A673 (cell line): ENCODE measurements around the gene MAST3. TPM values are rescaled to one million over a fixed set of nuclear protein-coding genes. Genes with fewer than 3 reads are reported as not detected.

ENCODE experiments used
- BruUV-seq: library from RNA; stranded (reverse); fragments of 400-500 nt; replicated peaks from 2 replicates; lab custom pipeline; 2021; lab: Mats Ljungman, UMichigan
- CTCF ChIA-PET: fragments of 300-600 bp; sonication (Branson Sonifier 250); formaldehyde crosslinking; loops from one replicate; lab custom pipeline; 2022; ENCODE audit warnings: antibody characterized with exemption; lab: Charles Lee
- POLR2A ChIA-PET: fragments of 300-600 bp; sonication (Branson Sonifier 250); formaldehyde crosslinking; loops from one replicate; lab custom pipeline; 2022; ENCODE audit warnings: antibody characterized with exemption; ENCODE audit not compliant: low non-redundant PET; lab: Charles Lee
- DNase-seq: peaks from one replicate; pipeline ENCODE4 v3.0.0-alpha.2; 2015; ENCODE audit warnings: low spot score
- H3K27ac ChIP-seq: fragments of 200-600 bp; sonication (generic); 2 replicates; pipeline ENCODE4 v1.5.1; 2016; ENCODE audit warnings: mixed run types, low read depth, mild to moderate bottlenecking, mixed read lengths, antibody characterized with exemption, low read length; ENCODE audit not compliant: poor library complexity, severe bottlenecking
- H3K27me3 ChIP-seq: fragments of 200-600 bp; sonication (generic); replicated peaks from 2 replicates; pipeline ENCODE4 v1.6.1; 2017; ENCODE audit warnings: mixed run types, low read depth, mild to moderate bottlenecking, mixed read lengths, antibody characterized with exemption, low read length; ENCODE audit not compliant: insufficient read depth, poor library complexity
- H3K36me3 ChIP-seq: fragments of 200-600 bp; sonication (generic); 2 replicates; pipeline ENCODE4 v1.6.1; 2016; ENCODE audit warnings: mixed run types, mild to moderate bottlenecking, mixed read lengths, antibody characterized with exemption, low read length; ENCODE audit not compliant: insufficient read depth, poor library complexity, severe bottlenecking
- H3K4me1 ChIP-seq: fragments of 200-600 bp; sonication (generic); 2 replicates; pipeline ENCODE4 v1.6.1; 2017; ENCODE audit warnings: mixed run types, mild to moderate bottlenecking, mixed read lengths, antibody characterized with exemption, low read length; ENCODE audit not compliant: insufficient read depth, poor library complexity, severe bottlenecking
- H3K4me3 ChIP-seq: fragments of 200-600 bp; sonication (generic); 2 replicates; pipeline ENCODE4 v1.5.1; 2016; ENCODE audit warnings: low read depth, mixed run types, mild to moderate bottlenecking, mixed read lengths, low read length; ENCODE audit not compliant: poor library complexity, severe bottlenecking
- H3K9me3 ChIP-seq: fragments of 200-600 bp; sonication (generic); 2 replicates; pipeline ENCODE4 v1.6.1; 2016; ENCODE audit warnings: mixed run types, low read depth, mild to moderate bottlenecking, mixed read lengths, antibody characterized with exemption, low read length; ENCODE audit not compliant: poor library complexity, severe bottlenecking
- EZH2 ChIP-seq: fragments of 200-600 bp; sonication (generic); IDR thresholded peaks from 2 replicates; pipeline ENCODE4 v1.6.1; 2017; ENCODE audit warnings: borderline replicate concordance, low read depth, mild to moderate bottlenecking, mixed read lengths, antibody characterized with exemption, low read length; ENCODE audit not compliant: poor library complexity, severe bottlenecking
- intact Hi-C: fragments of 100-400 bp; cut with micrococcal nuclease; formaldehyde crosslinking; loops from one replicate; pipeline ENCODE4 v1.10.0; 2022; ENCODE audit not compliant: unreplicated experiment
- total RNA-seq: library from RNA; stranded (reverse); gene quantifications from 2 replicates; pipeline ENCODE4 v1.2.3, GENCODE V29; 2021
- TF ChIP-seq, protein P1 (sequence below): fragments of 300-800, 200-600 bp; sonication (generic); conservative IDR thresholded peaks from 2 replicates; pipeline ENCODE4 v1.5.1; 2017; ENCODE audit warnings: low read depth, mild to moderate bottlenecking, antibody characterized with exemption, low read length, moderate library complexity, mixed read lengths

MAST3 gene
- total RNA-seq, 1 experiment from 2014 or later, result 5.1 TPM

DNA sequence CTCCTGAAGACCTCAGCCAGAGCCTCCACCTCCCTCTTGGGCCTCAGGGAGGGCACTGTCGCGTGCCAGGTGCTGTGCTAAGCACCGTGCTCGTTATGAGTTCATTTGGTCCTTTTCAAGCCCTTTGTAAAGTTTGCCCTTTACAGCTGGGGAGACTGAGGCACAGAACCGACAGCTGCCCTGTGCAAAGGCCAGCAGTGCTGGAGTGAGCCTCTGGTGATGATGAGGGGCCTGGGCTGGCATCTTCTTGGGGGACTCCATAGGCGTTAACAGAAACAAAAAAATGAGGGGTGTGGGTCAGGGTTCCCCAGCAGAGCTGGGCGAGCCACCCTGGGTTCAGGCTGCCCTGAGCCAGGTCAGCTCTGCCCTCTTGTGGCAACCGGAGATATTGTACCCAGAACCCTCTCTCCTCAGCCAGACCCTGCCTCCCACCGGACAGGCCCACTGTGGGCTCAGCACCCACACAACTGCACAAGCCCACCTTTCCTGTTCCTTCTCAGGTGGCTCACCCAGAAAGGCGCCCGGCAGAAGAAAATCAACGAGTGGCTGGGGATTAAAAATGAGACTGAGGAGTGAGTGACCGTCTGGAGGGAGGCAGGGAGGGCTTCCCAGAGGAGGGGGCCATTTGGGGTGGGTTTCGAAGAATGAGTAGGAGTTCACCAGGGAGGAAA, 70.5 kb downstream of the MAST3 start:
- Histone ChIP-seq H3K4me3 (no peak overlapping the region), H3K27me3 (no peaks in the 10 kb centered on the region), H3K27ac (no peak overlapping the region), H3K4me1 (no peaks in the 10 kb centered on the region), H3K36me3 (peaks cover 22% of the 10 kb centered on the region), H3K9me3 (no peaks in the 10 kb centered on the region)
- intact Hi-C loops, result loop anchor here (5.0 kb wide), 2 partner anchors 56 to 161 kb away; partner anchors contain the start of gene ARRDC2
- POLR2A ChIA-PET, result no interaction called here
- BruUV-seq, result no TSS peak
- DNase-seq, result peak; percentile 49
- TF ChIP-seq, protein P1, sequence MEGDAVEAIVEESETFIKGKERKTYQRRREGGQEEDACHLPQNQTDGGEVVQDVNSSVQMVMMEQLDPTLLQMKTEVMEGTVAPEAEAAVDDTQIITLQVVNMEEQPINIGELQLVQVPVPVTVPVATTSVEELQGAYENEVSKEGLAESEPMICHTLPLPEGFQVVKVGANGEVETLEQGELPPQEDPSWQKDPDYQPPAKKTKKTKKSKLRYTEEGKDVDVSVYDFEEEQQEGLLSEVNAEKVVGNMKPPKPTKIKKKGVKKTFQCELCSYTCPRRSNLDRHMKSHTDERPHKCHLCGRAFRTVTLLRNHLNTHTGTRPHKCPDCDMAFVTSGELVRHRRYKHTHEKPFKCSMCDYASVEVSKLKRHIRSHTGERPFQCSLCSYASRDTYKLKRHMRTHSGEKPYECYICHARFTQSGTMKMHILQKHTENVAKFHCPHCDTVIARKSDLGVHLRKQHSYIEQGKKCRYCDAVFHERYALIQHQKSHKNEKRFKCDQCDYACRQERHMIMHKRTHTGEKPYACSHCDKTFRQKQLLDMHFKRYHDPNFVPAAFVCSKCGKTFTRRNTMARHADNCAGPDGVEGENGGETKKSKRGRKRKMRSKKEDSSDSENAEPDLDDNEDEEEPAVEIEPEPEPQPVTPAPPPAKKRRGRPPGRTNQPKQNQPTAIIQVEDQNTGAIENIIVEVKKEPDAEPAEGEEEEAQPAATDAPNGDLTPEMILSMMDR, result peak; percentile 77
- no peak for TF ChIP-seq EZH2
- CTCF ChIA-PET, result interaction anchor here (1.0 kb wide), 1 partner anchor 55 kb away, joined by 5 read pairs; no protein-coding TSS in a partner anchor

DNA sequence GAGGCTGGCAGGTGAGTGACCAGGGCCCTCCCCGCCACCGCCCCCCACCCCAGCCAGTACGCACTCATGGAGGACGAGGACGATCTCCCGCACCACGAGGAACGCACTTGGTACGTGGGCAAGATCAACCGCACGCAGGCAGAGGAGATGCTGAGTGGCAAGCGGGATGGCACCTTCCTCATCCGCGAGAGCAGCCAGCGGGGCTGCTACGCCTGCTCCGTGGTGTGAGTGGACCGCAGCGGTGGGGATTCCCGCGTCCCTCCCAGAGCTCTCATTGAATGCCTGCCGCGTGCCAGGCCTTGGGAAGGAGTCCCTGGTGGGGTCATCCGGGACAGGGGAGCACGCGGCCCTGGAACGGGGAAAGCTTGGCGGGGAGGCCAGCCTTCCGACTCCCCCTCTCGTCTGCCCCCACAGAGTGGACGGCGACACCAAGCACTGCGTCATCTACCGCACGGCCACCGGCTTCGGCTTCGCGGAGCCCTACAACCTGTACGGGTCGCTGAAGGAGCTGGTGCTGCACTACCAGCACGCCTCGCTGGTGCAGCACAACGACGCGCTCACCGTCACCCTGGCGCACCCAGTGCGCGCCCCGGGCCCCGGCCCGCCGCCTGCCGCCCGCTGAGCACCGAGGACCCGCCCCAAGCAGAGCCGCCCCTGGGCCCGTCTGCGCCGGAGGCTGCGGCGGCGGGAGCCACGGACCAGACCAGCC, 71.2 kb downstream of the MAST3 start:
- no peak for DNase-seq

DNA sequence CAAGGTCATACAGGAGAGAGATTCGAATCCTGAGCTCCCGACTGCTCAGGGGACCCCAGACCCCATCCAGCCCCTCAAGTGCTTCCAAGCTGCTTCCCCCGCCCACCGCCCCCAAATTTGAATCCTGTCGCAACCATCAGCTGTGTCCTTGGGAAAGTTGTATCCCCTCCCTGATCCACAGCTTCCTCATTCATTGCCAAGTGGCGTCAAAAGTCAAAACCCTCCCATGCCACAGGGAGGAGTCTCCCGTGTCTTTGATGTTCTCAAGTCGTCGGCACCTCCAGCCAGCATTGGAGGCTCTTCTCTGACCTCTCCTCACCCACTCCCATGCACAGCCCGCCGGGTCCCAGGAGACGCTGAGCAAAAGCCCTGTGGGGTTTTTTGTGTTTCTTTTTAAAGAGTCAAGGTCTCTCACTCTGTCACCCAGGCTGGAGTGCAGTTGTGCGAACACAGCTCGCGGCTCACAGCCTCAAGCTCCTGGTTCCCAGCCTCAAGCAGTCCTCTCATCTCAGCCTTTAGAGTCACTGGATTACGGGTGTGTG, 73.2 kb downstream of the MAST3 start:
- intact Hi-C loops, result no loop called here
- no peak for DNase-seq
- no peaks in the 10 kb centered on the region for H3K4me1 ChIP-seq
- ChIA-PET POLR2A (no interaction called here), CTCF (no interaction called here)
- BruUV-seq, result no TSS peak
- no peaks in the 10 kb centered on the region for H3K9me3 ChIP-seq
- no peak for TF ChIP-seq EZH2
- TF ChIP-seq, protein P1, result no peak
- H3K27ac ChIP-seq, result no peak overlapping the region
- no peak overlapping the region for H3K4me3 ChIP-seq
- no peaks in the 10 kb centered on the region for H3K27me3 ChIP-seq
- peaks cover 12% of the 10 kb centered on the region for H3K36me3 ChIP-seq

More for the DNA sequence above, 71.2 kb downstream of the MAST3 start:
- no peaks in the 10 kb centered on the region for H3K9me3 ChIP-seq
- H3K4me1 ChIP-seq, result no peaks in the 10 kb centered on the region
- TF ChIP-seq, protein P1, result no peak
- no peak for TF ChIP-seq EZH2
- POLR2A ChIA-PET, result no interaction called here
- CTCF ChIA-PET, result interaction anchor here (0.5 to 1.0 kb wide), 3 partner anchors 56 to 310 kb away, joined by 3 to 7 read pairs (median 5); no protein-coding TSS in a partner anchor
- no TSS peak for BruUV-seq
- H3K4me3 ChIP-seq, result no peak overlapping the region
- H3K36me3 ChIP-seq, result peaks cover 17% of the 10 kb centered on the region
- no peak overlapping the region for H3K27ac ChIP-seq
- intact Hi-C loops, result loop anchor here (5.0 kb wide), 2 partner anchors 57 to 162 kb away; partner anchors contain the start of gene ARRDC2
- no peaks in the 10 kb centered on the region for H3K27me3 ChIP-seq
